Middle frontal gyrus (tissue), 1 donor: ENCODE results near the gene PPP1R1A.

Experiments used
- DNase-seq: peaks from one replicate; pipeline ENCODE4 v3.0.0-alpha.2; 2015; ENCODE audit warnings: low spot score; ENCODE audit errors: extremely low spot score

Gene PPP1R1A

GRCh38 chr12:54571193-54572188 lies 17.0 kb downstream of the PPP1R1A start:
- DNase-seq, result no peak

GRCh38 chr12:54569995-54570528 lies 18.4 kb downstream of the PPP1R1A start:
- no peak for DNase-seq

- DNase-seq, result no peak
These were observed 19.4 kb downstream of the PPP1R1A start for GRCh38 chr12:54569072-54569471.

GRCh38 chr12:54566792-54567191 lies 21.7 kb downstream of the PPP1R1A start:
- no peak for DNase-seq

GRCh38 chr12:54565986-54566544 lies 22.4 kb downstream of the PPP1R1A start:
- no peak for DNase-seq

- DNase-seq, result no peak
These were observed 23.0 kb downstream of the PPP1R1A start for GRCh38 chr12:54565310-54565985.

DNA sequence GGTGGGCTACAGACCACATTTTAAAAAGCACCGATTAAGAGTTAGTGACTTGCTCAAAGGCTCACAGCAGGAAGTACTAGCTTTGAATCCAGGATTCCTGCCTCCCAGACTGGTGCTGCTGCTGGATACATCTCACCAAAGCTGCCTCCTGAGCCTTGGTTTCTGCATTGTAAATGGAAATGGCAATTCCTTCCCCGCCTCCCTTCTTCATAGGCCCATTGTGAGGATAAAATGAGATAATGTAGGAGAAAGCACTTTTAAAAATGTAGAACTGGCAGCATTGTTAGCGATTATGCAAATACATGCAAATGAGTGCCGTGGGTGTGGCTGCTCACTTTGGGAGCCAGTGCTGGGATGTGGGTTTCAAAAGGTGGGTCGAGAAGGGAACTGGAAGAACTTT lies 23.7 kb downstream of the PPP1R1A start:
- DNase-seq, result no peak

- no peak for DNase-seq
These were observed 24.7 kb downstream of the PPP1R1A start for GRCh38 chr12:54563787-54564186.

- DNase-seq, result no peak
These were observed 25.6 kb downstream of the PPP1R1A start for GRCh38 chr12:54562750-54563356.

GRCh38 chr12:54561164-54561563 lies 27.3 kb downstream of the PPP1R1A start:
- no peak for DNase-seq

DNA sequence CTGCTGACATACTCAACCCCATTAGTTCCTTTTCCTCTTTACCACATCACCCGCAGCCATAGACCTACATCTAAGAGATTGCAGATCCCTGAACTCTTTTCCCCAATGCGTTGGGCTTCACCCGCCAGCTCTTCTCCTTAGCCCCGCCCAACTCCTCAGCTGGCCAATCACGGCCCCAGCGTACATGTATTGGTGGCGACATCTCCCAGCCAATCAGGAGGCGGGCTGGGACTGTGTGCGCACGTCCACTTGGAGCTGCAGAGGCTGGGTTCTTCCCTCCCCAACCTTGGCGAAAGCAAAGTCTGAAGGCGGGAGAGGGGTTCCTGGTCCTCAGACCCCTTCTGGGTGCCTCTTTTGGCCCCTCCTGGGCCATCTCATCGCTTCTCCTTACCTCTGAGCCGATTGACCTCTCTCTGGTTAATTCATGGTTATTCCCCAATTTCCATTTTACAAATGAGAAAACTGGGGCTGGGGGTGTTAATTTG lies 28.0 kb downstream of the PPP1R1A start:
- peak; percentile 89 for DNase-seq

GRCh38 chr12:54558759-54559158 lies 29.7 kb downstream of the PPP1R1A start:
- no peak for DNase-seq

DNA sequence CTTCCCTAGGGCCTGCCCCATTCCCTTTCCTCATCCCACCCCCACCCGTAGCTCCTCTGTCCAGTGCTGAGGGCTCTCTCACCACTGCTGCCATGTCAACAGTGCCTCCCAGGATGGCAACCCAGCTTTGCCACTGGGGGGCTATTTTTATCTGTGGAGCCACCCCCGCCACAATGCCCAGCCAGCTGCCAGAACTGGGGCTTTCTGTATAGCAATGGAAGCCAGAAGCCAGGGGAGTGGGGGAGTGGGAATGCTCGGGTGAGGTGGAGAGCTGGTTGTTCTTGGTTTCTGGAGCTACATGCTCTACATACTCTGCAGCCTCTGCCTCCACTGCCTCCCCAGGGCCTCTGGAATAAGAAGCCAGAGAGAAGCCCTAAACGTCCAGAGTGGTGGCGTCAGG lies 30.1 kb downstream of the PPP1R1A start:
- DNase-seq, result peak; percentile 27

- DNase-seq, result no peak
These were observed 32.7 kb downstream of the PPP1R1A start for GRCh38 chr12:54555670-54556257.

- no peak for DNase-seq
These were observed 38.5 kb downstream of the PPP1R1A start for GRCh38 chr12:54549774-54550451.

DNA sequence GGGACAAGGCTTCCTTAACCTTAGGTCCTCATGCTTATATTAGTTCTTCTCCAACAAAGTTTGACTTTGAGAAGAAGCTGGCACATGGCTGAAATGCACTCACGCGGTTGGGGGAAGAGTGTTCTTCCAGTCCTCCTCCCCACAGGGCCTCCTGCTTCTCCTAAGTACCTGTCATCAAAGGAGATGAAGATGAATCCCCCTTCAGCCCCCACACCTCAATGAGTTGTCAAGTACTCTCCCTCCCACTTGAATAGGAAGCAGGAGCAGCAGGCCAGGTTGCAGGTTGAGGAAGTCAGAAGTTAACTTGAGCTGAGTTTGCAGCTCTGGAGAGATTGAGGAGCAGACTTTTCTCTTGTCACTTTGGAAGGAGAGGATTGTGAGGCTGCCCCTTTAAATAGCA lies 41.9 kb downstream of the PPP1R1A start:
- DNase-seq, result no peak

- DNase-seq, result no peak
These were observed 43.7 kb downstream of the PPP1R1A start for GRCh38 chr12:54544743-54545142.

DNA sequence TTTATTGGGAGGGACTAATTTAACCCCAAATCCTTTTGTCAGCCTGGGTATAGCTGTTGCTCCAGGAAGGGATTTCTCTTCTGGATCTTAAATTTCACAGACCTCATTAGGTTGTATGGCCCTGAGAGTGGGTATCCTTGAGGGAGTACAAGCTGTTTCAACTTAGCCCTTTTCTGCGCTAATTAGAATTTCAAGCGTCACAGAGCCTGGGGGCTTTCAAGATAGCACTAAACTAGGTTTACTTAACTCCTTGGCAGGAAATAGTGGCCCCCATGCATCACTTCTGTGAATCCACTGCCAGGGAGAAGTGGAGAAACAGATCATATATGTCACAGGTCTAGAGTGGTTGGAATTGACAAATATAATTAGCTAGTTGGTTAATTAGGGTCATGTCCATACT lies 44.9 kb downstream of the PPP1R1A start:
- no peak for DNase-seq

GRCh38 chr12:54541751-54542290 lies 46.6 kb downstream of the PPP1R1A start:
- DNase-seq, result no peak

DNA sequence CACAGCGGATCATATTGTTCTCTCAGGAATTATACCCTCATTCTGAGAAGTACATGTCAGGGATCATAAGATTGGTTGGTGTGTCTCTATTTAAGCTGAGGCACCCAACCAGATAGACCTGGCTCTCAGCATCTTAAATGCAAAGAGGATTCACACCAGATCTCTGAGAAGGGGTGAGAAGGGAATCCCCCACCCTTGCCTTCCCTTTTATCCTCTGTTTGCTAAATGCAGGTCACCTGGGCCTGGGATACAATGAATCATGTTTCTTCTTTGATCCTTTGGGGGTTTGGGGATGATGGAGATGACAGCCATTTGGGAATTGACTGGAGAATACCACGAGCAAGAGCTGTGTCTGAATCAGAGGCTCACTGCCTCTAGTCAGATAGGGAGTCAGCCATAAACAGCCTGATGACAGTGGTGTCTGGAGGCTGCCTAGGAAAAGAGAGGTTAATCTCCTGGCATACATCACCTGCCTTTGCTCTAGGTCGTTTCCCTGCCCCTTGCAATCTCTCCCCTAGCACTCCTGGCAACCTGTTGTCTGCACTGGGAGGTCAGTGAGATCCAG lies 50.2 kb downstream of the PPP1R1A start:
- no peak for DNase-seq
